Right cardiac atrium (tissue), 5 donors: ENCODE measurements around the gene NAIF1. TPM values are rescaled to one million over a fixed set of nuclear protein-coding genes. Genes with fewer than 3 reads are reported as not detected.
"Not testable (repeated sequence)": the region's sequence is repeated elsewhere in the genome, so short reads cannot be mapped to it uniquely, and the experiment has no call there.

ENCODE experiments used
- ATAC-seq, 2 donors: fragments of 200-7000 bp; cut with Tn5 transposase; one replicate each; pipeline versions ENCODE4 v1.8.0 to v1.9.1; 2020; ENCODE audit warnings: moderate library complexity in 2 of 2, mild to moderate bottlenecking in 1 of 2
- DNase-seq, 3 donors: peaks; one replicate each; pipeline ENCODE4 v3.0.0-alpha.2; 2020
- H3K27ac ChIP-seq: one replicate; pipeline ENCODE4 v1.5.1; 2013; ENCODE audit warnings: mild to moderate bottlenecking, low read length, control low read depth, moderate library complexity
- H3K27me3 ChIP-seq: one replicate; pipeline ENCODE4 v1.6.1; 2013; ENCODE audit not compliant: control insufficient read depth, insufficient read depth
- H3K4me1 ChIP-seq: one replicate; pipeline ENCODE4 v1.6.1; 2013; ENCODE audit warnings: low read length; ENCODE audit not compliant: control insufficient read depth, insufficient read depth
- H3K4me3 ChIP-seq: one replicate; pipeline ENCODE4 v1.5.1; 2013; ENCODE audit warnings: low read length, control low read depth
- H3K9me3 ChIP-seq: one replicate; pipeline ENCODE4 v1.6.1; 2013; ENCODE audit warnings: low read length; ENCODE audit not compliant: control insufficient read depth
- WGBS: extraction: QIAGEN DNeasy Blood & Tissue Kit; methylation state at CpG from one replicate; pipeline ENCODE4 v1.1.7; 2013; 5-methylcytosine and 5-hydroxymethylcytosine counted together
- intact Hi-C, 4 donors: fragments of 100-400 bp; cut with DNase I; formaldehyde crosslinking; loops; one replicate each; pipeline versions ENCODE4 v1.11.0 to v1.14.0; 2022 to 2023
- polyA plus RNA-seq: library from polyadenylated mRNA; stranded (reverse); fragments of 200-250 nt; gene quantifications from one replicate; pipeline ENCODE4 v1.2.3, GENCODE V29; 2013
- total RNA-seq, 4 donors: library from RNA; stranded (reverse); fragmentation: NEBNext Ultra II Directional; extraction: Animal tissue kit (Norgen Biotek cat#: 25700); gene quantifications; one replicate each; pipeline ENCODE4 v1.2.1, GENCODE V29; 2021
- donor health status: healthy with polysubstance abuse.
- donor health status: DM: no; HTN: yes; CAD: no.
- donor health status: DM: no; HTN: no; CAD: no.
- donor health status: DM: no; HTN: yes; CAD: no; lungs with severe emphysema.
- donor health status: DM: yes; HTN: yes; CAD: no.

Gene NAIF1
- total and polyA plus RNA-seq, 5 donors = 5.0 to 8.7 (median 6.1) TPM

GRCh38 chr9:128036522-128036921 lies 30.6 kb downstream of the NAIF1 start:
- H3K27ac ChIP-seq, H3K9me3 ChIP-seq, H3K4me1 ChIP-seq, ATAC-seq, DNase-seq, H3K27me3 ChIP-seq, H3K4me3 ChIP-seq: not testable (repeated sequence)
- intact Hi-C loops = loop anchor here in 3 of 4 donors (2.0 to 10.0 kb wide), 4 partner anchors 52 to 94 kb away; partner anchors contain the start of gene EEIG1 (in 1 of the 3)
- WGBS = 84% methylated on average over 3 of the region's 3 CpGs

DNA sequence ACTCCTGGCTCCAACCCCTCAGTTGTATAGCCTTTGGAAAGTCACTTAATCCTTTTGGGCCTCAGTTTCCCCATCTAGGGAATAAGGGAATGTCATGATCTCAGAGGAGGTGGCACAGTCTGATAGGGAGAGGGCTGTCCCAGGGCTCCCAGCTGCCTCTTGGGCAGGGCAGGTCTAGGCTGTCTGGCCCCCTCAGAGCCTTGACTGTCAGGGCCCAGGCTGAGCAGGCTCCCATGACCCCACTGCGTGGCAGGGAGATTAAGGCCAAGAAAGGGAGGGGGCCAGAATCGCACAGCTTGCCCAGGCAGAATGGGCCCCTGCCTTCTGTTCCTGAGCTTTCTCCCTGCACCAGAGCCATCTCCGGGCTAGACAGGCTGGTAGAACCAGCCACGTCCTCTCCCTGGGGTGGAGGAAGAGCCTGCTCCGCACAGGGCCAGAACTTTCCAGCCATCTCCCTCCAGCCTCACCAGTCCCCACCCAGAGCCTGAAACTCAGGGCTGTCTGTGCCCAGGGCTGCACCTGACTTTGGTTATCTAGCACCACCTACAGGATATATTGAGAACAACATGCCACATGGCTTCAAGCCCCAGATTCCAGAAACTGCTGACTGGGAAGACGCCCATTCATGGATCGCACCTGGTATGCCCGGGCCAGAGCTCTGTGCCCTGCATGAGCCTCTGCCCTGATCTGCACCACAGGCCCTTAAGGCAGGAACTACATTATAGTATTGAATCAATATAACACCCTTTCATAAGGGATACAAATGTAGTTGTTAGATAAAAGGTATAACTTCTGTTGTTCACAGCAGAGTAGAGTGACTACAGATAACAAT lies 32.1 kb downstream of the NAIF1 start:
- Histone ChIP-seq H3K4me1 (no peaks in the 10 kb centered on the region), H3K9me3 (no peaks in the 10 kb centered on the region), H3K4me3 (no peak overlapping the region), H3K27me3 (no peaks in the 10 kb centered on the region), H3K27ac (no peak overlapping the region)
- peak; percentile 95 to 97 for ATAC-seq
- DNase-seq = peak; percentile 73 to 87 (median 77)
- intact Hi-C loops = loop anchor here (2.0 to 10.0 kb wide), 4 partner anchors 50 to 93 kb away; partner anchors contain the start of gene EEIG1 (in 1 of the 4)
- WGBS = 31% methylated on average over 8 of the region's 8 CpGs

DNA sequence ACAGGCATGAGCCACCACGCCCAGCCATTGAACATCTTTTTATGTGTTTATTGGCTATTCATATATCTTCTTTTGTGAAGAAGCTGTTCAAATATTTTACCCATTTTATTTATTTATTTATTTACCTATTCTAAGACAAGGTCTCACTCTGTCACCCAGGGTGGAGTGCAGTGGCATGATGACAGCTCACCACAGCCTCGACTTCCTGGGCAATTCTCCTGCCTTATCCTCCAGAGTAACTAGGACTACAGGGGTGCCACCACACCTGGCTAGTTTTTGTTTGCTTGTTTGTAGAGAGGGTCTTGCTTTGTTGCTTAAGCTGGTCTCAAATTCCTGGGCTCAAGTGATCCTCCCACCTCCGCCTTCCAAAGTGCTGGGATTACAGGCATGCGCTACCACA lies 33.5 kb downstream of the NAIF1 start:
- no peak for ATAC-seq
- intact Hi-C loops = loop anchor here in 3 of 4 donors (2.0 to 10.0 kb wide), 2 partner anchors 49 to 91 kb away; partner anchors contain the start of gene EEIG1 (in 1 of the 3)
- 91% methylated on average over 4 of the region's 4 CpGs for WGBS
- no peak for DNase-seq
- Histone ChIP-seq H3K27ac (no peak overlapping the region), H3K9me3 (no peaks in the 10 kb centered on the region), H3K4me3 (no peak overlapping the region), H3K4me1 (no peaks in the 10 kb centered on the region), H3K27me3 (no peaks in the 10 kb centered on the region)

GRCh38 chr9:128027705-128028104 lies 39.4 kb downstream of the NAIF1 start:
- ATAC-seq = no peak
- no peak overlapping the region for H3K4me3 ChIP-seq
- DNase-seq = no peak
- H3K27ac ChIP-seq = no peak overlapping the region
- H3K27me3 ChIP-seq = no peaks in the 10 kb centered on the region
- 92% methylated on average over 4 of the region's 4 CpGs for WGBS
- H3K9me3 ChIP-seq = no peaks in the 10 kb centered on the region
- intact Hi-C loops = no loop called here
- no peaks in the 10 kb centered on the region for H3K4me1 ChIP-seq

GRCh38 chr9:128026773-128027541 lies 40.2 kb downstream of the NAIF1 start:
- intact Hi-C loops = no loop called here
- no peak overlapping the region for H3K27ac ChIP-seq
- DNase-seq (no peak), ATAC-seq (peak in 1 of 2 donors; percentile 47)
- WGBS = 71% methylated on average over 11 of the region's 11 CpGs
- H3K4me3 ChIP-seq = no peak overlapping the region
- no peaks in the 10 kb centered on the region for H3K9me3 ChIP-seq
- H3K27me3 ChIP-seq = no peaks in the 10 kb centered on the region
- H3K4me1 ChIP-seq = no peaks in the 10 kb centered on the region

- DNase-seq (no peak), ATAC-seq (peak; percentile 23 to 46)
- no peaks in the 10 kb centered on the region for H3K9me3 ChIP-seq
- H3K4me3 ChIP-seq = no peak overlapping the region
- intact Hi-C loops = no loop called here
- no peak overlapping the region for H3K27ac ChIP-seq
- WGBS = 84% methylated on average over 12 of the region's 12 CpGs
- no peaks in the 10 kb centered on the region for H3K4me1 ChIP-seq
- H3K27me3 ChIP-seq = no peaks in the 10 kb centered on the region
Measured at GRCh38 chr9:128026255-128026772, 40.8 kb downstream of the NAIF1 start.

- intact Hi-C loops = no loop called here
- no peak for ATAC-seq
- no peak for DNase-seq
- Histone ChIP-seq H3K27me3 (no peaks in the 10 kb centered on the region), H3K4me1 (no peaks in the 10 kb centered on the region), H3K27ac (no peak overlapping the region), H3K9me3 (no peaks in the 10 kb centered on the region), H3K4me3 (no peak overlapping the region)
- WGBS = 62% methylated on average over 4 of the region's 4 CpGs
Measured at GRCh38 chr9:128025736-128026135, 41.4 kb downstream of the NAIF1 start.

DNA sequence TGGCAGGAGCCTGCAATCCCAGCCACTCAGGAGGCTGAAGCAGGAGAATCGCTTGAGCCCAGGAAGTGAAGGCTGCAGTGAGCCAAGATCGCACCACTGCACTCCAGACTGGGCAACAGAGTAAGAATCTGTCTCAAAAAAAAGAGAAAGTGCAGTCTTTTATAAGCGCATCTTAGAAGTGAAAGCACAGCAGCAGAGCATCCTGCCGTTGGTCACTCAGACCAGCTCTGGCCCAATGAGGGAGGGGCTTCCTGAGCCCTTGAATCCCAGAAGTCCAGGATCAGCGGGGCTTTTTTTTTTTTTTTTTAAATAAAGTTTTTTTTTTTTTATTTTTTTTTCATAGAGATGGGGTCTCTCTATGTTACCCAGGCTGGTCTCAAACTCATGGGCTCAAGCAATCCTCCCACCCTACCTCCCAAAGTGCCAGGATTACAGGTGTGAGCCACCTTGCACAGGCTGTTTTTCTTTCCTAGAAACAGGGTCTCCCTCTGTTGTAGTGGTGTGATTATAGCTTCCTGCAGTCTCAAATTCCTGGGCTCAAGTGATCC lies 42.3 kb downstream of the NAIF1 start:
- 63% methylated on average over 5 of the region's 5 CpGs for WGBS
- H3K4me1 ChIP-seq = no peaks in the 10 kb centered on the region

DNA sequence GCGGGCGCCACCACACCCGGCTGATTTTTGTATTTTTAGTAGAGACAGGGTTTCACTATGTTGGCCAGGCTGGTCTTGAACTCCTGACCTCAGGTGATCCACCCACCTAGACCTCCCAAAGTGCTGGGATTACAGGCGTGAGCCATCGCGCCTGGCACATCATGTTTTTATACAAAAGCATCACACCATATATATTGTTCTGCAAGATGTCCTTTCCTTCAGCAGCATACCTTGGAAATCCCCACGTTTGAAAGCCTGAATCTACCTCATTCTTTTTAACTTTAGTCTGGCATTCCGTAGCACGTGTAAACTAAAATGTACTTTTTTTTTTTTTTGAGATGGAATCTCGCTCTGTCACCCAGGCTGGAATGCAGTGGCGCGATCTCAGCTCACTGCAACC lies 43.4 kb downstream of the NAIF1 start:
- DNase-seq, ATAC-seq, H3K9me3 ChIP-seq, H3K4me3 ChIP-seq, H3K4me1 ChIP-seq, H3K27me3 ChIP-seq, intact Hi-C loops, H3K27ac ChIP-seq: not testable (repeated sequence)
- WGBS = 81% methylated on average over 12 of the region's 12 CpGs

More for the DNA sequence above, 42.3 kb downstream of the NAIF1 start:
- Histone ChIP-seq H3K27me3 (no peaks in the 10 kb centered on the region), H3K9me3 (no peaks in the 10 kb centered on the region), H3K4me3 (no peak overlapping the region), H3K27ac (no peak overlapping the region)
- DNase-seq (no peak), ATAC-seq (no peak)
- intact Hi-C loops = no loop called here

DNA sequence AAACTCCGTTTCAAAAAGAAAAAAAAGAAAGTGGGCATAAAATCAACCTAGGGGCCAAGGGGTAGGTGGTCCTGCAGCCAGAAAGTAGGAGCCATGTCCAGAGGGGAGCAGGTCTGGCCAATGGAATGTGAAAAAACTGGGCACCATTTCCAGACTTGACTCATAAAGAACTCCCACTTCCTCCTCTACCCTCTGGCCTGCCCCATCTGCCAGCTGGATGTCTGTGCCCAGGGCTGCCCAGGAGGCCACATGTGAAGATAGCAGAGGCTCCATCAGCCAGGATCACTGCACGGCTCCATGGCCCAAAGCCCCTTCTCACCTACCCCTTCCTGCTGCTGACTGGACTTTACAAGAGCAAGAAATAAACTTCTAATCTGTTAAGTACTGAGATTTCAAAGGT lies 44.2 kb downstream of the NAIF1 start:
- intact Hi-C loops = no loop called here
- WGBS = 54% methylated on average over 2 of the region's 2 CpGs
- no peak overlapping the region for H3K27ac ChIP-seq
- no peaks in the 10 kb centered on the region for H3K4me1 ChIP-seq
- DNase-seq (no peak), ATAC-seq (no peak)
- H3K9me3 ChIP-seq = no peaks in the 10 kb centered on the region
- no peaks in the 10 kb centered on the region for H3K27me3 ChIP-seq
- H3K4me3 ChIP-seq = no peak overlapping the region
